GM23338 (cell line): ENCODE results near the gene MAPK14. TPM values are rescaled to one million over a fixed set of nuclear protein-coding genes. Genes with fewer than 3 reads are reported as not detected.

Experiments used
- ATAC-seq: fragments of 200-7000 bp; cut with Tn5 transposase; 3 replicates; pipeline ENCODE4 v1.9.1; 2020
- DNase-seq: peaks from one replicate; pipeline ENCODE4 v3.0.0-alpha.2; 2015; ENCODE audit warnings: low spot score
- H2AFZ ChIP-seq: fragments of 200-600 bp; sonication (generic); 2 replicates; pipeline ENCODE4 v1.8.0; 2016; ENCODE audit warnings: antibody characterized with exemption, mild to moderate bottlenecking, moderate library complexity
- H3F3A ChIP-seq: fragments of 200-600 bp; sonication (generic); replicated peaks from 2 replicates; pipeline ENCODE4 v1.8.0; 2017; ENCODE audit warnings: antibody characterized with exemption, mixed run types, low read depth
- H3K27ac ChIP-seq: fragments of 200-600 bp; sonication (generic); 2 replicates; pipeline ENCODE4 v1.6.1; 2016; ENCODE audit warnings: low read depth
- H3K27me3 ChIP-seq: fragments of 200-600 bp; sonication (generic); 2 replicates; pipeline ENCODE4 v1.8.0; 2016; ENCODE audit warnings: mild to moderate bottlenecking, mixed run types, moderate library complexity; ENCODE audit not compliant: insufficient read depth
- H3K36me3 ChIP-seq: fragments of 200-600 bp; sonication (generic); 2 replicates; pipeline ENCODE4 v1.8.0; 2016; ENCODE audit warnings: mild to moderate bottlenecking; ENCODE audit not compliant: insufficient read depth
- H3K4me1 ChIP-seq: fragments of 200-600 bp; sonication (generic); 2 replicates; pipeline ENCODE4 v1.8.0; 2016; ENCODE audit warnings: mild to moderate bottlenecking, moderate library complexity; ENCODE audit not compliant: insufficient read depth
- H3K4me2 ChIP-seq: fragments of 200-600 bp; sonication (generic); 2 replicates; pipeline ENCODE4 v1.7.1; 2017; ENCODE audit warnings: mixed run types
- H3K4me3 ChIP-seq: fragments of 200-600 bp; sonication (generic); 2 replicates; pipeline ENCODE4 v1.6.1; 2016; ENCODE audit warnings: mixed run types
- H3K79me2 ChIP-seq: fragments of 200-600 bp; sonication (generic); replicated peaks from 2 replicates; pipeline ENCODE4 v1.8.0; 2017; ENCODE audit warnings: mild to moderate bottlenecking; ENCODE audit not compliant: insufficient read depth
- H3K9me2 ChIP-seq: fragments of 200-600 bp; sonication (generic); 2 replicates; pipeline ENCODE4 v1.8.0; 2017; ENCODE audit not compliant: insufficient read depth
- H4K20me1 ChIP-seq: fragments of 200-600 bp; sonication (generic); replicated peaks from 2 replicates; pipeline ENCODE4 v1.8.0; 2017; ENCODE audit warnings: mild to moderate bottlenecking; ENCODE audit not compliant: insufficient read depth
- H3K27ac Mint-ChIP-seq: 2 replicates; pipeline ENCODE4 v1.8.0; 2020; ENCODE audit warnings: inconsistent platforms, mild to moderate bottlenecking, moderate library complexity, mixed read lengths
- H3K27me3 Mint-ChIP-seq: 3 replicates; pipeline ENCODE4 v1.8.0; 2022; ENCODE audit warnings: low read depth, mild to moderate bottlenecking, moderate library complexity, mixed read lengths, inconsistent platforms; ENCODE audit not compliant: insufficient read depth, poor library complexity
- H3K36me3 Mint-ChIP-seq: 3 replicates; pipeline ENCODE4 v1.8.0; 2021; ENCODE audit warnings: low read depth, mild to moderate bottlenecking, inconsistent platforms, moderate library complexity, mixed read lengths
- H3K4me1 Mint-ChIP-seq: 3 replicates; pipeline ENCODE4 v1.8.0; 2020; ENCODE audit warnings: mild to moderate bottlenecking, inconsistent platforms, mixed read lengths
- H3K4me3 Mint-ChIP-seq: 3 replicates; pipeline ENCODE4 v1.8.0; 2021; ENCODE audit warnings: moderate library complexity, mild to moderate bottlenecking, inconsistent platforms, mixed read lengths
- H3K9me3 Mint-ChIP-seq: 3 replicates; pipeline ENCODE4 v1.8.0; 2020; ENCODE audit warnings: moderate library complexity, mild to moderate bottlenecking, inconsistent platforms, mixed read lengths
- CREB1 ChIP-seq: fragments of 250-450 bp; sonication (Bioruptor Pico); IDR thresholded peaks from 2 replicates; pipeline ENCODE4 v1.5.0; 2020; ENCODE audit warnings: low read depth, mild to moderate bottlenecking, moderate library complexity
- CTCF ChIP-seq, 2 experiments: fragments of 200-600 bp in 1 of 2; sonication (generic) in 1 of 2; conservative IDR thresholded peaks; 2 replicates each; pipeline versions ENCODE4 v1.5.1 to v1.6.1; 2016 to 2017; ENCODE audit warnings: antibody characterized with exemption in 2 of 2, low read depth in 2 of 2, mild to moderate bottlenecking in 2 of 2, moderate library complexity in 1 of 2
- ETS1 ChIP-seq: IDR thresholded peaks from 2 replicates; pipeline ENCODE4 v1.6.1; 2016; ENCODE audit warnings: antibody characterized with exemption
- EZH2 ChIP-seq: fragments of 200-600 bp; sonication (generic); IDR thresholded peaks from one replicate; pipeline ENCODE4 v1.8.0; 2017; ENCODE audit warnings: antibody characterized with exemption, mild to moderate bottlenecking, low read depth; ENCODE audit not compliant: unreplicated experiment
- EZH2phosphoT487 ChIP-seq: fragments of 200-600 bp; sonication (generic); IDR thresholded peaks from one replicate; pipeline ENCODE4 v1.8.1; 2018; ENCODE audit warnings: antibody characterized with exemption; ENCODE audit not compliant: unreplicated experiment
- JUNB ChIP-seq: IDR thresholded peaks from one replicate; pipeline ENCODE4 v1.6.1; 2016; ENCODE audit warnings: antibody characterized with exemption; ENCODE audit not compliant: unreplicated experiment
- NANOG ChIP-seq: IDR thresholded peaks from 2 replicates; pipeline ENCODE4 v1.6.1; 2016; ENCODE audit warnings: antibody characterized with exemption, borderline replicate concordance
- POLR2AphosphoS5 ChIP-seq: IDR thresholded peaks from 2 replicates; pipeline ENCODE4 v1.6.1; 2016; ENCODE audit warnings: antibody characterized with exemption, low read depth
- REST ChIP-seq: IDR thresholded peaks from one replicate; pipeline ENCODE4 v1.6.1; 2018; ENCODE audit warnings: antibody characterized with exemption; ENCODE audit not compliant: unreplicated experiment
- STAT1 ChIP-seq: IDR thresholded peaks from one replicate; pipeline ENCODE4 v1.6.1; 2016; ENCODE audit warnings: antibody characterized with exemption; ENCODE audit not compliant: unreplicated experiment
- ZNF114 ChIP-seq: fragments of 250-450 bp; sonication (Bioruptor Pico); IDR thresholded peaks from 2 replicates; pipeline ENCODE4 v1.5.0; 2020; ENCODE audit warnings: mild to moderate bottlenecking, moderate library complexity
- ZNF331 ChIP-seq: fragments of 250-450 bp; sonication (Bioruptor Pico); IDR thresholded peaks from 2 replicates; pipeline ENCODE4 v1.5.0; 2020; ENCODE audit warnings: low read depth, mild to moderate bottlenecking, moderate library complexity
- ZNF462 ChIP-seq: fragments of 250-450 bp; sonication (Bioruptor Pico); IDR thresholded peaks from 2 replicates; pipeline ENCODE4 v1.5.0; 2020; ENCODE audit warnings: mild to moderate bottlenecking, moderate library complexity
- polyA plus RNA-seq: library from polyadenylated mRNA; unstranded; fragments of >200 nt; fragmentation: Nextera tagmentation; extraction: Ambion mirVana; gene quantifications from 2 replicates; pipeline ENCODE4 v1.2.1, GENCODE V29; 2016
- total RNA-seq: library from RNA; depleted of rRNA; stranded (reverse); fragments of >200 nt; shearing (Covaris generic); gene quantifications from 2 replicates; pipeline ENCODE4 v1.2.3, GENCODE V29; 2014

The MAPK14 gene
- total and polyA plus RNA-seq, 2 experiments from 2014 or later: 8.8 to 44.5 TPM

- H3K4me1 Mint-ChIP-seq: peaks cover 13% of the 10 kb centered on the region
- H3K27me3 Mint-ChIP-seq: peaks cover 9% of the 10 kb centered on the region
- no peaks in the 10 kb centered on the region for H4K20me1 ChIP-seq
- H3K4me1 ChIP-seq: peaks cover 11% of the 10 kb centered on the region
- H3K9me2 ChIP-seq: no peaks in the 10 kb centered on the region
- no peak overlapping the region for H3K4me3 ChIP-seq
- H3K36me3 ChIP-seq: no peaks in the 10 kb centered on the region
- no peak for DNase-seq
- H3K9me3 Mint-ChIP-seq: no peaks in the 10 kb centered on the region
- H3K36me3 Mint-ChIP-seq: no peaks in the 10 kb centered on the region
- peaks cover 2% of the 10 kb centered on the region; the same call in 1 of the 2 replicates for H3K27me3 ChIP-seq
- H3K4me2 ChIP-seq: no peak overlapping the region
- H3F3A ChIP-seq: no peaks in the 10 kb centered on the region
- TF ChIP-seq REST (no peak), ETS1 (no peak), POLR2AphosphoS5 (no peak), EZH2phosphoT487 (no peak), CTCF (conservative IDR thresholded peaks at IDR 0.05; ENCODE audit: low read depth in 2 of 2) (no peak), ZNF462 (CRISPR knock-in tag) (no peak), CREB1 (CRISPR knock-in tag) (no peak), ZNF331 (no peak), EZH2 (no peak), ZNF114 (no peak), JUNB (no peak), STAT1 (no peak), NANOG (no peak)
- no peak overlapping the region for H2AFZ ChIP-seq
- no peak overlapping the region for H3K27ac Mint-ChIP-seq
- no peaks in the 10 kb centered on the region for H3K79me2 ChIP-seq
- no peak for ATAC-seq
- no peak overlapping the region for H3K4me3 Mint-ChIP-seq
- H3K27ac ChIP-seq: no peak overlapping the region
These were observed 7.5 kb upstream of the MAPK14 start for GRCh38 chr6:36020154-36020553.
